Central memory CD8-positive, alpha-beta T cell (primary cell): ENCODE results near the gene CPZ.

Experiments used
- ATAC-seq: fragments of 150-1000 bp; cut with Tn5 transposase; replicated peaks from 2 replicates; pipeline ENCODE4 v1.10.0; 2022; ENCODE audit warnings: mild to moderate bottlenecking, moderate FRiP score, moderate number of reproducible peaks; ENCODE audit not compliant: poor library complexity, severe bottlenecking; ENCODE audit errors: extremely low read depth
- DNase-seq, 2 donors: peaks; one replicate each; pipeline ENCODE4 v3.0.0; 2021; ENCODE audit warnings: low spot score in 2 of 2
- H3K27ac Mint-ChIP-seq: one replicate; pipeline ENCODE4 v1.8.0; 2022; ENCODE audit warnings: low read depth, mild to moderate bottlenecking, moderate library complexity, mixed read lengths
- H3K27me3 Mint-ChIP-seq: one replicate; pipeline ENCODE4 v1.8.0; 2022; ENCODE audit warnings: mixed read lengths
- H3K36me3 Mint-ChIP-seq: one replicate; pipeline ENCODE4 v1.8.0; 2022; ENCODE audit warnings: mild to moderate bottlenecking, moderate library complexity, mixed read lengths; ENCODE audit not compliant: insufficient read depth
- H3K4me1 Mint-ChIP-seq: one replicate; pipeline ENCODE4 v1.8.0; 2022; ENCODE audit warnings: mixed read lengths
- H3K4me3 Mint-ChIP-seq: one replicate; pipeline ENCODE4 v1.8.0; 2022; ENCODE audit warnings: mild to moderate bottlenecking, moderate library complexity, mixed read lengths
- H3K9me3 Mint-ChIP-seq: one replicate; pipeline ENCODE4 v1.8.0; 2022; ENCODE audit warnings: mixed read lengths

CPZ gene

GRCh38 chr4:8595237-8596087 is 2.9 kb downstream of the CPZ start:
- peaks cover 54% of the 10 kb centered on the region for H3K27me3 Mint-ChIP-seq
- H3K27ac Mint-ChIP-seq: no peak overlapping the region
- no peak overlapping the region for H3K4me3 Mint-ChIP-seq
- H3K36me3 Mint-ChIP-seq: peaks cover 2% of the 10 kb centered on the region
- H3K9me3 Mint-ChIP-seq: no peaks in the 10 kb centered on the region
- H3K4me1 Mint-ChIP-seq: no peaks in the 10 kb centered on the region
- DNase-seq: no peak
- ATAC-seq: no peak

DNA sequence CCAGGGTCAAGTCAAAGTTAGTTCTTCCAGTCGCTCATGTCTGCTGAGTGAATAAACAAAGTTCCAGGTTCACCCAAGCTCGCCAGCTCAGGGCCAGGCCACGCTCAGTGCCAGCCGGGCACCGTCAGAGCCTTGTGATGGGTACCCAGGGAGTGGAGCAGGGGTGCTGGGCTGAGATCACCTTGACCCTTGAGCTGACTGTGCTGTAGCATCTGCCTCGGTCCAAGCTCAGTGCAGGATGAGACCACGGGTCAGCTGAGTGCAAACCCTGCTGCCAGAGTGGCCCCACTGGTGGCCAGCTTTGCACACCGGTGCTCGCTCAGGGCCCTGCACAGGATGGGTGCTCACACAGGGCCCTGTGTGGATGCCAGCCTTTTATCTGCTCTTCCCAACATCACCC is 4.3 kb downstream of the CPZ start:
- Mint-ChIP-seq H3K36me3 (no peaks in the 10 kb centered on the region), H3K4me3 (no peak overlapping the region), H3K9me3 (no peaks in the 10 kb centered on the region), H3K27me3 (peaks cover 39% of the 10 kb centered on the region), H3K4me1 (no peaks in the 10 kb centered on the region), H3K27ac (no peak overlapping the region)
- DNase-seq (no peak), ATAC-seq (no peak)

DNA sequence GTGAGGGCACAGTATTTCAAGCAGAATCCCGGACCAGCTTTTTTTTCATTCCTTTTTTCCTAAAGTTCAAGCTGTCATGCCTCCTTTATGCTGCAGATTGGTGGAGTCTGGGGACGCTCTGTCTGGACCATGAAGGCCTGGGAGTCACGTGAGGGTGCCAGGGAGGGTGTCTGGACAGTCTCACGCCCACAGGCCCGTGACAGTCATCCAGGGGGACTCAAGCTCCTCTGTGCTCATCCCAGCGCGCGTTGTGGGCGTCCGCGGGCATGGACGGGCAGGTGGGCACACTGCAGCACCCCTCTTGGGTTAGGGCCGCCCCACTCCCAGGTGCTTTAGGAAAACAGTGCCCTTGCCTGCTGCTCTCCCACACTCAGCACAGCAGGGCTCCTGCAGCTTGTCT is 4.8 kb downstream of the CPZ start:
- Mint-ChIP-seq H3K4me3 (no peak overlapping the region), H3K4me1 (no peaks in the 10 kb centered on the region), H3K36me3 (no peaks in the 10 kb centered on the region), H3K27ac (no peak overlapping the region), H3K9me3 (no peaks in the 10 kb centered on the region), H3K27me3 (peaks cover 39% of the 10 kb centered on the region)
- ATAC-seq: no peak
- DNase-seq: no peak

GRCh38 chr4:8597791-8598190 is 5.2 kb downstream of the CPZ start:
- Mint-ChIP-seq H3K27me3 (peaks cover 39% of the 10 kb centered on the region), H3K27ac (no peak overlapping the region), H3K4me3 (no peak overlapping the region), H3K9me3 (no peaks in the 10 kb centered on the region), H3K36me3 (no peaks in the 10 kb centered on the region), H3K4me1 (no peaks in the 10 kb centered on the region)
- ATAC-seq (no peak), DNase-seq (no peak)

- no peaks in the 10 kb centered on the region for H3K4me1 Mint-ChIP-seq
- peaks cover 35% of the 10 kb centered on the region for H3K27me3 Mint-ChIP-seq
- H3K27ac Mint-ChIP-seq: no peak overlapping the region
- H3K36me3 Mint-ChIP-seq: no peaks in the 10 kb centered on the region
- DNase-seq (no peak), ATAC-seq (no peak)
- H3K9me3 Mint-ChIP-seq: no peaks in the 10 kb centered on the region
- H3K4me3 Mint-ChIP-seq: no peak overlapping the region
Measured at GRCh38 chr4:8598391-8599090, 6.0 kb downstream of the CPZ start.

GRCh38 chr4:8599091-8599460 is 6.5 kb downstream of the CPZ start:
- no peak for DNase-seq
- no peaks in the 10 kb centered on the region for H3K36me3 Mint-ChIP-seq
- no peaks in the 10 kb centered on the region for H3K9me3 Mint-ChIP-seq
- no peaks in the 10 kb centered on the region for H3K4me1 Mint-ChIP-seq
- ATAC-seq: no peak
- H3K27me3 Mint-ChIP-seq: peaks cover 29% of the 10 kb centered on the region
- H3K27ac Mint-ChIP-seq: no peak overlapping the region
- no peak overlapping the region for H3K4me3 Mint-ChIP-seq

DNA sequence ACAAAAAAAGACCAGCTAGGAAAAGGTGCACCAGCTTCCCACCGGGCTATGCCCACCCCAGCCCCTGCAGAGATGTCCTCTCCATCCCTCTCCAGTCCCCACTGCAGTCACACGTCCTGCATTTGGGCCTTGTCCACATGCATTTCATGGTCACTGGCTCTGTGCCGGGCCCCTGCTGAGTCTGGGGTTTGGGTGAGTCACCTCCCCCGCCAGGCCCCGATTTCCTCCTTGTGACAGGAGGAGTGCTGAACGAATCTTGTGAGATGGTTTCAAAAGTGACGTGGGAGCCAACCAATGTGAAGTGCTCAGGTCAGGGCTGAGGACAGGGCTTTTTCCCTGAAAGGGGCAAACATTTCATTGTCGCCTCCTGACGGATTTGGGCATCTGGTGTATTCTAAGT is 7.1 kb downstream of the CPZ start:
- H3K27me3 Mint-ChIP-seq: peaks cover 24% of the 10 kb centered on the region
- no peaks in the 10 kb centered on the region for H3K9me3 Mint-ChIP-seq
- no peak for ATAC-seq
- DNase-seq: no peak
- H3K27ac Mint-ChIP-seq: no peak overlapping the region
- H3K36me3 Mint-ChIP-seq: no peaks in the 10 kb centered on the region
- H3K4me1 Mint-ChIP-seq: no peaks in the 10 kb centered on the region
- no peak overlapping the region for H3K4me3 Mint-ChIP-seq

DNA sequence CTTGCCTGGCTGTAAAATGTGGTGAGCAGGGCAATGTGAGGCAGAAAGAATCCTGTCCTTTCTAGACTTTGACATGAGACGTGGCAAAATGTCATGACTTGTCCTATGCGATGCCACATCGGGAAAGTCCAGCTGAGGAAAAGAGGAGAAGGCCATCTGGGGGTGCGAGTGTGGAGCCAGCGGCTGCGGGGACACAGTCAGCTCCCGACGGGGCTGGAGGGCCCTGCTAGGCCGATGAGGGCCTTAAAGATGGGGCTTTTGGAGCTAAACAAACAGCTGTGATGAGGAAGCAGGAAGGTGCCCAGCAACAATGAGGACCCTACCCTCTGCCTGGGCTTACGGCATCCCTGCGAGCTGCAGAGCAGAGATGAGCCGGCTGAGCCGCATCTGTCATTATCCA is 7.7 kb downstream of the CPZ start:
- H3K4me1 Mint-ChIP-seq: no peaks in the 10 kb centered on the region

GRCh38 chr4:8600686-8601085 is 8.1 kb downstream of the CPZ start:
- ATAC-seq (no peak), DNase-seq (no peak)
- no peak overlapping the region for H3K4me3 Mint-ChIP-seq
- peaks cover 22% of the 10 kb centered on the region for H3K27me3 Mint-ChIP-seq
- H3K4me1 Mint-ChIP-seq: no peaks in the 10 kb centered on the region
- no peak overlapping the region for H3K27ac Mint-ChIP-seq
- H3K36me3 Mint-ChIP-seq: no peaks in the 10 kb centered on the region
- H3K9me3 Mint-ChIP-seq: no peaks in the 10 kb centered on the region

More for the DNA sequence above, 7.7 kb downstream of the CPZ start:
- Mint-ChIP-seq H3K27me3 (peaks cover 22% of the 10 kb centered on the region), H3K9me3 (no peaks in the 10 kb centered on the region), H3K4me3 (no peak overlapping the region), H3K27ac (no peak overlapping the region), H3K36me3 (no peaks in the 10 kb centered on the region)
- ATAC-seq: no peak
- no peak for DNase-seq

DNA sequence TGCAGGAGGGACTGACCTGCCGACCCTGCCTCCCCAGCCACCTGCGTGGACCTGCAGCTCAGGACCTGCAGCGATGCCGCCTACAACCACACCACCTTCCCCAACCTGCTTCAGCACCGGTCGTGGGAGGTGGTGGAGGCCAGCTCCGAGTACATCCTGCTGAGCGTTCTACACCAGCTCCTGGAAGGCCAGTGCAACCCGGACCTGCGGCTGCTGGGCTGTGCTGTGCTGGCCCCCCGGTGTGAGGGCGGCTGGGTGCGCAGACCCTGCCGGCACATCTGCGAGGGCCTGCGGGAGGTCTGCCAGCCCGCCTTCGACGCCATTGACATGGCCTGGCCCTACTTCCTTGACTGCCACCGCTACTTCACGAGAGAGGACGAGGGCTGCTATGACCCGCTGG is 8.5 kb downstream of the CPZ start:
- Mint-ChIP-seq H3K9me3 (no peaks in the 10 kb centered on the region), H3K27ac (no peak overlapping the region), H3K27me3 (peaks cover 22% of the 10 kb centered on the region), H3K4me1 (no peaks in the 10 kb centered on the region), H3K4me3 (no peak overlapping the region), H3K36me3 (no peaks in the 10 kb centered on the region)
- no peak for ATAC-seq
- DNase-seq: no peak

DNA sequence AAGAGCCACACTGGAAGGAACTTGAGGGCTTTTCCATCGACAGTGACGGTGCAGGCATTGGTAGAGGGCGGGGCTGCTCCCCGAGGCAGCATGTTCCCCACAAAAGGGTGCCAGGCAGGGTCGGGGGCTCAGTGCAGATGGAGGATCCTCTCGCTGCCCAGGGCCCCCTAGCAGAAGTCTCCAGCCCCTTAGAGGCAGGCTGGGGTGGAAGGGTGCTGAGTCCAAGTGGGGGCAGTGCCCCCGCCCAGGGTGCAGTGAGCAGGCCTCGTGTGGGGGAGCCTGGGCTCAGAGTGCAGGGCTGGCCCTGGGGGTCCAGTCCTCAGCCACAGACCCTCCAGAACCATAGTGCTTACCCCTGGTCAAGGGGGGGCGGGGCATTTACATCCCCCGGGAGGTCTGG is 9.0 kb downstream of the CPZ start:
- Mint-ChIP-seq H3K4me3 (no peak overlapping the region), H3K36me3 (no peaks in the 10 kb centered on the region), H3K27ac (no peak overlapping the region), H3K4me1 (no peaks in the 10 kb centered on the region), H3K9me3 (no peaks in the 10 kb centered on the region), H3K27me3 (peaks cover 20% of the 10 kb centered on the region)
- ATAC-seq: no peak
- DNase-seq: no peak

- DNase-seq (no peak), ATAC-seq (no peak)
- Mint-ChIP-seq H3K27me3 (peaks cover 13% of the 10 kb centered on the region), H3K4me3 (no peak overlapping the region), H3K4me1 (no peaks in the 10 kb centered on the region), H3K27ac (no peak overlapping the region), H3K36me3 (no peaks in the 10 kb centered on the region), H3K9me3 (no peaks in the 10 kb centered on the region)
Measured at GRCh38 chr4:8602686-8603430, 10.3 kb downstream of the CPZ start.

- ATAC-seq (no peak), DNase-seq (no peak)
- no peaks in the 10 kb centered on the region for H3K9me3 Mint-ChIP-seq
- no peak overlapping the region for H3K27ac Mint-ChIP-seq
- peaks cover 6% of the 10 kb centered on the region for H3K27me3 Mint-ChIP-seq
- H3K36me3 Mint-ChIP-seq: no peaks in the 10 kb centered on the region
- no peaks in the 10 kb centered on the region for H3K4me1 Mint-ChIP-seq
- no peak overlapping the region for H3K4me3 Mint-ChIP-seq
Measured at GRCh38 chr4:8603931-8604330, 11.4 kb downstream of the CPZ start.
